Measurements from ENCODE around the gene TBX2.

TBX2 gene

DNA sequence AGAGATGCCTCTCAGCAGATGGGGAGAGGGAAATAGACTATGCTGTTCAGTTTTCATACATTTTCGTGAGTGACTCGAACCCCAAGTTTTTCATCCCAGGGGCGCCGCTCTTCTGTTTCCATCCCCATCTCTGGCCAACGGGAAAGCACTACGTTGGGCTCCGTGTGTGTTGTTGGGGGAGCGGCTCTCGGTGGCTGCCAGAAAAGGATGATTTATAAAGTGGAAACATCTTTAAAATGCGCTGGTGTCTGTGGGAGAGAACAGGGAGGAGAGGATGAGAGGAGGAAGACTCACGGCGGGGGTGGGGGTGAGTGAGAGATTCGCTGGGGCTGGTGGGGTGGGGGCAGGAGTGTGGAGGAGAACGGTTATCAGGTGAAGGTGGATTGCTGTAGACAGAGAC, 58.4 kb downstream of the TBX2 start:
- peak overlapping the region; percentile 13 for H3K27ac Mint-ChIP-seq
- H3K36me3 Mint-ChIP-seq (ENCODE audit: low read depth) = peaks cover 2% of the 10 kb centered on the region

GRCh38 chr17:61458421-61459141, 58.9 kb downstream of the TBX2 start:
- peaks cover 10% of the 10 kb centered on the region for H3K4me1 Mint-ChIP-seq (ENCODE audit: low read depth)
- peaks cover 91% of the 10 kb centered on the region for H3K27me3 Mint-ChIP-seq (ENCODE audit: low read depth)
- no peaks in the 10 kb centered on the region for H3K9me3 Mint-ChIP-seq
- no peak overlapping the region for H3K27ac Mint-ChIP-seq
- peaks cover 2% of the 10 kb centered on the region for H3K36me3 Mint-ChIP-seq (ENCODE audit: low read depth)
- H3K4me3 Mint-ChIP-seq = no peak overlapping the region

More for the DNA sequence above, 58.4 kb downstream of the TBX2 start:
- Mint-ChIP-seq H3K4me1 (ENCODE audit: low read depth) (peaks cover 10% of the 10 kb centered on the region), H3K4me3 (no peak overlapping the region), H3K27me3 (ENCODE audit: low read depth) (peaks cover 94% of the 10 kb centered on the region), H3K9me3 (no peaks in the 10 kb centered on the region)

Data from T-helper 1 cell treated with Interleukin-12 subunit alpha and Interleukin-12 subunit beta and Interleukin-4 antibody, amounts not matched to agents 30 μg/mL and 1 μg/mL, for 36 hours (primary cell).